ENCODE data around the gene AQP7.
"Not testable (repeated sequence)": the region's sequence is repeated elsewhere in the genome, so short reads cannot be mapped to it uniquely, and the experiment has no call there.

AQP7 gene

GRCh38 chr9:33393581-33393980, 8.8 kb downstream of the AQP7 start:
- no peak for DNase-seq

GRCh38 chr9:33392591-33393021, 9.8 kb downstream of the AQP7 start:
- not testable (repeated sequence) for DNase-seq

- not testable (repeated sequence) for DNase-seq
Measured at GRCh38 chr9:33391111-33391771, 11.1 kb downstream of the AQP7 start.

DNA sequence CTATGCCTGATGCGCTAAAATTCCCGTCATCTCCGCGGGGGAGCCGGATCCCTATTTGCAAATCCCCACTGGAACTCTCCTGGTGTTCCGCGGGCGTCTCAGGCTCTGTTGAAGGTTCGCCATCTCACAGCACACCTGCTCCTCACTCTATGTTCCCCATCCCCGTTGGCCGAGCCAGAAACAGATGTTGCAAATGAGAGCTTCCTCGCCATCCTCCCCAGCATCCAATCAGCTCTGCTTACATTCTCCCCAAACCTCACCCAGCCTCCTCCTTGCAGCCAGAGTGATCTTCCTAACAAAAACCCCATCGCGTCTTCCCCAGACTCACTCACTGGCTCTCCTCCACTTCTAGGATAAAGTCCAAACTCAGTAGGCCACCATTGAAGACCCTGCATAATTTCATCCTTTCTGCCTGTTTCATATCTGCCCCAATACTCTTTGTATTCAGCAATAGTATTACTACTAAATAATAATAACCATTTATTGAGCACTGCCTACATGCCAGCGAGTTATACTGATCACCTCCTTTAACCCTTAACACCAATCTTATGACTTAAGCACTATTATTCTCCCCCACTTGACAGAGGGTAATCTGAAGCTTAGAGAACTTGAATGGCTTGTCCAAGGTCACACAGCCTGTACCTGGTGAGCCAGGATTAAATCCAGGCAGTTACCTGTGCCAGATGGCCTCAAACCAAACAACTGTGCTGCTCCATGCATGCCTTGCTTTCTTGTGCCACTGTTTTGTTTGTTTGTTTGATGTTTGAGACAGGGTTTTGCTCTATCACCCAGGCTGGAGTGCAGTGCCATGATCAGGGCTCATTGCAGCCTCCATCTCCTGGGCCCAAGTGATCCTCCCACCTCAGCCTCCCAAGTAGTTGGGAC, 14.0 kb downstream of the AQP7 start:
- no peak for DNase-seq

GRCh38 chr9:33386998-33387397, 15.4 kb downstream of the AQP7 start:
- not testable (repeated sequence) for DNase-seq

DNA sequence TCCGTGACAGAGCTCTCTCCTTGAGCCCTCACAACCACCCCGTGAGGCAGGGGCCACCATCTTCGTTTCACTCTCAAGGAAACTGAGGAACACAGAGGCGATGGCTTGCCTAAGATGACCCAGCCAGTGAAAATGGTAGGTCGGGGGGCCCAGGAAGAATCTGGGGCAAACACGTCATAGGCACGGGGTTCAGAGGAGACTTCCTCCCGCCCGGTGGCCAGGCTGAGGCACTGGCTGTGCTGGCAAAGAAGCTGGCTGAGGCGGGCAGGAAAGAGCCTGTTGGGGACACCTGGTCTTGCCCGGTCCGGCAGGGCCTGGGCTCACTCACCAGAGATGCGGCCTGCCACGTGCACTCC, 15.7 kb downstream of the AQP7 start:
- not testable (repeated sequence) for DNase-seq

DNA sequence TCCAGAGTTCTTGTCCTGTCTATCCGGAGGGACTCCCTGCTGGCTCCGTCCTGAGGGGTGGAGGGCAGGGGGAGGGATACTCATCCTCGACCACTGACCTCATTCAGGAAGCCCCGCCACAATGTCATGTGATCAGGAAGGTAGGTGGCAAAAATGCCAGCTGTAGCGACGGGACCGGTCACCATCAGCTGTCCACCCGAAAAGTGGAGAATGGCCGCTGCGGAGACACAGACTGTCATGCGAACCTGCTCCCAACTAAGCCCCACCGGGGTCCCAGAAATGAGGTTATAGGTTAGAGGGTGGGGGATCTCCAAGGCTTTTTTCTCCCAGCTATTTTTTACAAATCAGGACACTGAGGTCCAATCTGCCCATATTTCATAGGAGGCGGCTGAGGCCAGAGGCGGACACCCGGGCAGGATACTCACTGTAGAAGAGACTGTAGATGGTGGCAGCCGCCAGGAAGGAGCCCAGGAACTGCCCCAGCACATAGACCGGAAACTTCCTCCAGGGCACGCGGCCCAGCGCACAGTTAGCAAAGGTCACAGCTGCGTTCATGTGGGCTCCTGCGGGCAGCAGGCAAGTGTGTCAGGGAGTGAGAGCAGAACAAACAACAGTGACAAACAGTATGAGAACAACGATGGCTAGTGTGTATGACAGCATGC, 16.3 kb downstream of the AQP7 start:
- DNase-seq: not testable (repeated sequence)

DNA sequence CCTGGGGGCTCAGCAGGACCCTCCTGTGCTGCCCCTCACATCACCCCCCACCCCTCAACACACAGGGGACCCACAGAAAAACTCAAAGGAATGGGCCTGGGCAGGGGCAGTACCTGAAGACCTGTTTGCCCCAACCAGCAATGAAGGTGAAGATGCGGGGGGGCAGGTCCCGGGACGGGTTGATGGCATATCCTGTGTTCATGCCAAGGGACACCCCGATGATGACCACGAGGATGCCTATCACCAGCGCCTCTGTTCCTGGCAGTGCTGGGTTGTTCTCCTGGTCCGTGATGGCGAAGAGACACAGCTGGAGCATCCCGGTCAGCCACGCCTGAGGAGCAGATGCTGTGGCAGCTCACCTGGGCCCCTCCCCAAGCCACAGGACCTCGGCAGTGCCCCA, 16.8 kb downstream of the AQP7 start:
- not testable (repeated sequence) for DNase-seq

DNA sequence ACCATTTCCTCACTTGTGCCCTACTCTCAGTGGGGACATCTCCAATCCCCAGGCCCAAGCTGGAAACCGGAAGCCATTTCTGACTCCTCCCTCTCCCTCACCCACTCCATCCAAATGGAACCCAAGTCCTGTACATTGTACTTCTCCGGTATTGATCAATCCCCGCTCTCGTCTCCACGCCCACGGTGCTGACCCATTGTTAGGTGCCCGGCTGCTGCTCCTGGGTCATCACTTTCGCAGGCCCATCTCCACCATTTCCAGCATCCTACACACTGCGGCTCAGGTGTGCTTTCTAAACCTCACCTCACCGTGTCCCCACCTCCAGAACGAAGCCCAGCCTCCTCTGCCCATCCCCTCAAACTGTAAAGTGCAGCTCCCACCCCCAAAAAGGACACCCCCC, 19.0 kb downstream of the AQP7 start:
- DNase-seq: not testable (repeated sequence)

- not testable (repeated sequence) for DNase-seq
Measured at GRCh38 chr9:33382397-33382796, 20.0 kb downstream of the AQP7 start.

- no peak for DNase-seq
Measured at GRCh38 chr9:33381231-33381791, 21.1 kb downstream of the AQP7 start.

GRCh38 chr9:33380390-33381094, 21.8 kb downstream of the AQP7 start:
- DNase-seq: no peak

DNA sequence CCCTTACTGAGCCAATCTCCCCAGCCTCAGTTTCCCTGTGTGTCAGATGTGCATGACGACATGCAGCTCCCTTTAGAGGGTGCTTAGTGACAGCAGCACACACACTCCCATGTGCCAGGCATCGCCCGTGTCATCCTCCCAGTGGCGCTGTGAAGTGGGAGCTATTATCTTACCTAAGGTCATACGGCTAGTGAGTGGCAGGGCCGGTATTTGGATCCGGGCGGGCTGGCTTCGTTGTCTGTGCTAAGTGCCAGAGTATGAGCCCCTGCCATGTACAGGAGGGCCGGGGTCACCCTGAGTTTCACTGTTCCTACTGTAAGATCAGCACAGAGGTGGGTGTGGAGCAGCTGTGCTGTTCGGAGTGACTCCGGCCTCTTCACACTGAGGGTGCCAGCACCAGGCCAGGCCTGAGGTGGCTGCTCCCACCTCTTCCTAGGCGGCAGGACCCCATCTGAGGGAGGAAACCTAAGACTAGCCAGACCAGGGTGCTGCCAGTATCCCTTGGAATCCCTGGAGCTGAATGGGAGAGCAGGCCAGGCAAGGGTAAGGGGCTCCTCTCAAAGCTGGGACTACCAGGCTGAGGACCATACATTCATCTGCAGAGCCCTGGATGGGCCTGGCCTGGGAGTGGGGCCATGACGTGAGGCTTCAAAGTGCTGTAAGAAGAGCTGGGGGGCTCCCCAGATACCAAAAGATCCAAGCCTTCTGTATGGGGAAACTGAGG, 22.5 kb downstream of the AQP7 start:
- DNase-seq: no peak

GRCh38 chr9:33378121-33378795, 24.1 kb downstream of the AQP7 start:
- DNase-seq: no peak

- DNase-seq: no peak
Measured at GRCh38 chr9:33377089-33377715, 25.2 kb downstream of the AQP7 start.

- no peak for DNase-seq
Measured at GRCh38 chr9:33375841-33376321, 26.5 kb downstream of the AQP7 start.

DNA sequence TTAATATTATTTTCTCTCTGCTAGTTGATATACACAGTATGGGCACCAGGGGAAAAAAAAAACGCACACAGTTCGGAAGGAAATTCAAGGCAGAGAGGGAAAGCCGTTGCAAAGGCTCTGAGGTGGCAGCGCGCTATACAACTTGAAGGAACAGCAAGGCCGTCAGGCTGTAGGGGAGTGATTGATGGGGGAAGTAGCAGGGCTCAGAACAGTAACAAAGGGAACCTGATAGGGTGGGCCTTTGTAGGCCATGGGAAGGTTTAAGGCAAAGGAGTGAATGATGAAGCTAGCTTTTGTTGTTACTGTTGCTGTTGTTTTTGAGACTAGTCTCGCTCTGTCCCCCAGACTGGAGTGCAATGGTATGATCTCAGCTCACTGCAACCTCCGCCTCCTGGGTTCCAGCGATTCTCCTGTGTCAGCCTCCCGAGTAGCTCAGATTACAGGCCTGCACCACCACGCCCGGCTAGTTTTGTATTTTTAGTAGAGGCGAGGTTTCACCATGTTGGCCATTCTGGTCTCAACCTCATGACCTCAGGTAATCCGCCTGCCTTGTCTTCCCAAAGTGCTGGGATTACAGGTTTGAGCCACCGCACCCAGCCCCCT, 27.0 kb downstream of the AQP7 start:
- no peak for DNase-seq

- DNase-seq: peak; percentile 71
Measured at GRCh38 chr9:33374634-33375237, 27.6 kb downstream of the AQP7 start.

DNA sequence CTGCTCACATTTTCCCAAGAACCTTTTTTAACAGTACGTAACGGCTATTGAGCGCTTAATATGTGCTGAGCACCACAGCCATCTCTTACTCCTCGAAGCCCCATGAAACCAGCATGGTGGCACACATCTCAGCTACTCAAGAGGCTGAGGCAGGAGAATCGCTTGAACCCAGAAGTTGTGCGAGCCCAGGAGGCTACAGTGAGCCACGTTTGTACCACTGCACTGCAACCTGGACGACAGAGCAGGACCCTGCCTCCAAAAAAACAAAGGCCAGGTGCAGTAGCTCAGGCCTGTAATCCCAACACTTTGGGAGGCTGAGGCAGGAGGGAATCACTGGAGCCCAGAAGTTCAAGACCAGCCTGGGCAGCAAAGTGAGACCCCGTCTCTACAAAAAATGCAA, 28.2 kb downstream of the AQP7 start:
- no peak for DNase-seq

GRCh38 chr9:33372900-33373299, 29.5 kb downstream of the AQP7 start:
- no peak for DNase-seq

All from CD4-positive, alpha-beta T cell treated with Interleukin-4 for 4 hours (primary cell).